WERI-Rb-1 (cell line): ENCODE results near the gene CALD1.

Source experiments
- DNase-seq: peaks from one replicate; pipeline ENCODE4 v3.0.0-alpha.2; 2020
- H3K27ac ChIP-seq: fragments of 250-450 bp; sonication (Bioruptor Pico); 2 replicates; pipeline ENCODE4 v1.5.1; 2020; ENCODE audit warnings: mild to moderate bottlenecking, moderate library complexity
- H3K27me3 ChIP-seq: fragments of 250-450 bp; sonication (Bioruptor Pico); 2 replicates; pipeline ENCODE4 v1.5.1; 2021; ENCODE audit warnings: mild to moderate bottlenecking, low read depth, moderate library complexity; ENCODE audit not compliant: insufficient read depth, severe bottlenecking
- H3K36me3 ChIP-seq: fragments of 250-450 bp; sonication (Bioruptor Pico); 2 replicates; pipeline ENCODE4 v1.5.1; 2020; ENCODE audit warnings: mild to moderate bottlenecking, moderate library complexity
- H3K4me3 ChIP-seq: 2 replicates; pipeline ENCODE4 v1.5.1; 2011; ENCODE audit warnings: low read depth, mild to moderate bottlenecking, control low read depth, low read length
- H3K9me3 ChIP-seq: fragments of 250-450 bp; sonication (Bioruptor Pico); 2 replicates; pipeline ENCODE4 v1.5.1; 2021; ENCODE audit warnings: mild to moderate bottlenecking, moderate library complexity; ENCODE audit not compliant: severe bottlenecking
- TF ChIP-seq, protein P1 (sequence below): IDR thresholded peaks from 2 replicates; pipeline ENCODE4 v1.5.1; 2011; ENCODE audit warnings: low read depth, mild to moderate bottlenecking, control low read depth, inconsistent platforms, low read length

Gene CALD1, protein sequence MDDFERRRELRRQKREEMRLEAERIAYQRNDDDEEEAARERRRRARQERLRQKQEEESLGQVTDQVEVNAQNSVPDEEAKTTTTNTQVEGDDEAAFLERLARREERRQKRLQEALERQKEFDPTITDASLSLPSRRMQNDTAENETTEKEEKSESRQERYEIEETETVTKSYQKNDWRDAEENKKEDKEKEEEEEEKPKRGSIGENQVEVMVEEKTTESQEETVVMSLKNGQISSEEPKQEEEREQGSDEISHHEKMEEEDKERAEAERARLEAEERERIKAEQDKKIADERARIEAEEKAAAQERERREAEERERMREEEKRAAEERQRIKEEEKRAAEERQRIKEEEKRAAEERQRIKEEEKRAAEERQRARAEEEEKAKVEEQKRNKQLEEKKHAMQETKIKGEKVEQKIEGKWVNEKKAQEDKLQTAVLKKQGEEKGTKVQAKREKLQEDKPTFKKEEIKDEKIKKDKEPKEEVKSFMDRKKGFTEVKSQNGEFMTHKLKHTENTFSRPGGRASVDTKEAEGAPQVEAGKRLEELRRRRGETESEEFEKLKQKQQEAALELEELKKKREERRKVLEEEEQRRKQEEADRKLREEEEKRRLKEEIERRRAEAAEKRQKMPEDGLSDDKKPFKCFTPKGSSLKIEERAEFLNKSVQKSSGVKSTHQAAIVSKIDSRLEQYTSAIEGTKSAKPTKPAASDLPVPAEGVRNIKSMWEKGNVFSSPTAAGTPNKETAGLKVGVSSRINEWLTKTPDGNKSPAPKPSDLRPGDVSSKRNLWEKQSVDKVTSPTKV

DNA sequence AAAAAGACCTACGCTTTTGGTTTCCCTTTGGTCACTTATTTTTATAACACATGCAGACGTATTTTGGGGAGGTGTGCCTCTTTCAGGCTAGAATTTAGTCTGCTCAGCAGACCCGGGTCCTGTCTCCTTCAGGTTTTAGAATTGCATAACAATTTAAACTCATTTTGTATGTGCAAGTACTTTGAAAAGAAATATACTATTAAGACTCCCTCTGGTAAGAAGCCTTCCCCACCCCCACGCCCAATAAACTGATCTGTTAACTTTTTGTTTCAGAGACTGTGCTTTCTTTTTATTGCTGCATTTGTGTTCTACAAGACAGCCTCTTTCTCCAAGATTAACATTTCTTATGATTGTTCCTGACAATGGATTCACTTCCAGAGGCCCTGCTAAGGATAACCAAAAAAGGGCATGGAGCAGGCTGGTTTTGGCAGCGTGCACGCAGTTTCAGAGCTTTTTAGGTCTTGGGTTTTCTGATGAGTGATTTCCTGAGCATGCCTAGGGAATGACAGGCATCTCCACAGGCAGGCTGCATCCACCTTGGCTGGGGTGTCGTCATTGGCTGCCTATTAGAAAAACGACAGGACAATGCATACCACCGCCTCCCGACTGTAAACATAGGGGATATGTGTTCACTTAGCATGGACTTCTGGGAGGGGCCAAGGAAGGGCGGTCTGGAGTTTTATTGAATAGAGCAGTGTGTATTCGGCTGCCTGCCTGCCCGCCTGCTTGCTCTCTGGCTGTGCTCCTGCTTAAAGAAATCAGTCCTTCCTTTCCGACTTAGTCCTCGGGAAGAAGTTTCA, at the start of gene CALD1:
Gene CALD1 (plus strand): TSS at position 694 of the 800 bp plus-strand sequence. CDS start 88,100 bp downstream, outside the sequence.
- Histone ChIP-seq H3K27ac (no peak within 1 kb of the TSS), H3K4me3 (no peak within 1 kb of the TSS), H3K9me3 (no peaks in the 10 kb centered on the region), H3K36me3 (no peaks in the 10 kb centered on the region), H3K27me3 (no peaks in the 10 kb centered on the region)
- DNase-seq, result no peak
- TF ChIP-seq, protein P1, sequence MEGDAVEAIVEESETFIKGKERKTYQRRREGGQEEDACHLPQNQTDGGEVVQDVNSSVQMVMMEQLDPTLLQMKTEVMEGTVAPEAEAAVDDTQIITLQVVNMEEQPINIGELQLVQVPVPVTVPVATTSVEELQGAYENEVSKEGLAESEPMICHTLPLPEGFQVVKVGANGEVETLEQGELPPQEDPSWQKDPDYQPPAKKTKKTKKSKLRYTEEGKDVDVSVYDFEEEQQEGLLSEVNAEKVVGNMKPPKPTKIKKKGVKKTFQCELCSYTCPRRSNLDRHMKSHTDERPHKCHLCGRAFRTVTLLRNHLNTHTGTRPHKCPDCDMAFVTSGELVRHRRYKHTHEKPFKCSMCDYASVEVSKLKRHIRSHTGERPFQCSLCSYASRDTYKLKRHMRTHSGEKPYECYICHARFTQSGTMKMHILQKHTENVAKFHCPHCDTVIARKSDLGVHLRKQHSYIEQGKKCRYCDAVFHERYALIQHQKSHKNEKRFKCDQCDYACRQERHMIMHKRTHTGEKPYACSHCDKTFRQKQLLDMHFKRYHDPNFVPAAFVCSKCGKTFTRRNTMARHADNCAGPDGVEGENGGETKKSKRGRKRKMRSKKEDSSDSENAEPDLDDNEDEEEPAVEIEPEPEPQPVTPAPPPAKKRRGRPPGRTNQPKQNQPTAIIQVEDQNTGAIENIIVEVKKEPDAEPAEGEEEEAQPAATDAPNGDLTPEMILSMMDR, result no peak

DNA sequence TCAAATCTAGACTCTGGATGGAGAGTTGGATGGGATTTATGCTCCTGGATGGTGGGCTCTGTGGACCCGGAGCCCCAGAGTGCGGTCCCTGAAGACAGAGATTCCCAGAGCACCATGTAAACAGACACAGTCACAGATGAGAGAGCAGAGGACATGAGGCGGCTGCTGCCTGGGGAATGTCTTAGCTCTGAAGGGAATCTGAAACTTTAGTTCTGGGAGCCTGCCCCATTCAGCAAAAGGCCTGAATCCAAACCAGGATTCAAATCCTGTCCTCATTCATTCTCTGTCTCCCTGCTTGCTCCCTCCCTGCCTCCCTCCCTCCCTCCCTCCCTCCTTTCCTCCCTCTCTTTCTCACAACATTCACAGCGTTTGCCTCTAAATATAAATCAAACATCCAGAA, 49.5 kb upstream of the CALD1 start:
- TF ChIP-seq, protein P1, result no peak
- Histone ChIP-seq H3K27me3 (no peaks in the 10 kb centered on the region), H3K27ac (no peak overlapping the region), H3K36me3 (no peaks in the 10 kb centered on the region), H3K9me3 (no peaks in the 10 kb centered on the region), H3K4me3 (no peak overlapping the region)
- DNase-seq, result no peak

DNA sequence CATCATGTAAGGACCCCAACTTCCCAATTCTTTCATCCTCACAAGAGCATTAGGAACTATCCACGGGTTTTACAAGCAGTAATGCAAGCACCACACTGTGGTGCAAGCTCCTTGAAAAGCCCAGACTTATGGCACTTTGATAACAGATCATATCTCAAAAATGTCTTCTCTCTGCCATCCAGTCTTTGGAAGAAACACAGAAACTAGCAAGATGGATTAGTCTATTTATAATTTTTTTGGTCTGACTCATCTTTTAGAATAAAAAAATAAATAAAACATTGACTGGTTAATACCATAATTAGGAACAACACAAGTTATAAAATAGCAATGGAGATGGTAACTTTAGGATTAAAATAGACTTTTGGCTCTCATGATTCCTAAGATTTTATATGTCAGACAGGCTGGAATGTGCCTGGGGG, 49.0 kb upstream of the CALD1 start:
- Histone ChIP-seq H3K9me3 (no peaks in the 10 kb centered on the region), H3K4me3 (no peak overlapping the region), H3K36me3 (no peaks in the 10 kb centered on the region), H3K27ac (no peak overlapping the region), H3K27me3 (no peaks in the 10 kb centered on the region)
- no peak for DNase-seq
- TF ChIP-seq, protein P1, result no peak

DNA sequence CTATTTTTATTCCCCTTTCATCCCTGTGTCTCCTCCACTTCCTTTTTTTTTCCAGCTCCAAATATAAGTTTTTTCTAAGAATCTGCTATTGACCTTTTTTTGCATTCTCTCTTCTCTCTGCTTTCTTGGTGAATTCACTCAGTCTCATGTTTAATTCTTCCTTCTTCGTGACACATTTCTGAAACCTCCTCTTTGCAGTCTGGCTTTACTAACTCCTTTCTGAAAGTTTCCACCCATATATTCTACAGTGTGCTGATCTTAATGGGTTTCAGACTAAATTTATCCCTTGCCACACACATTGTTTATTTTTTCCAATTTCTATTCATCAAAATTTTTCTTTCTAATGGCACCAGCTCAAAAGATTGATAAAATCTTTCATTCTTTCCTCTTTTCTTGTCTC, 47.8 kb upstream of the CALD1 start:
- Histone ChIP-seq H3K36me3 (no peaks in the 10 kb centered on the region), H3K27ac (no peak overlapping the region), H3K9me3 (no peaks in the 10 kb centered on the region), H3K27me3 (no peaks in the 10 kb centered on the region), H3K4me3 (no peak overlapping the region)
- no peak for DNase-seq
- TF ChIP-seq, protein P1, result no peak

DNA sequence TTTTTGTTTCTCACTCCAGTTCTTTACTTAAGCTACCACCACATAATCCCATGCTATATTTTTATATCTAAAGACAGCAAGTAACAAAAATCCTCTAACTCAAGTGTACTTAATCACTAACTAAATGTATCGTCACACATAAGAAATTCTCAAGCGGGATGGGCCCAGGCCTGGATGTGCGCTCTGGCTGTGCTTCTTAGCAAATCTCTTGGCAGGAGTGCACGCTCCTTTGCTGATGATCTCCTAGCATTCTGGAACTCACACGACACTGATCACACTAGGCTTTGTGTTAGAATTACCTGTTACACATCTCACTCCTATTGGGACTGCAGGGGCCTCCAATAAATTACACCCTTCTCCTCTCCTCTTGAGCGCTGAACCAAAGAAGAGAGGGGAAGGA, 46.7 kb upstream of the CALD1 start:
- DNase-seq, result no peak
- Histone ChIP-seq H3K27me3 (no peaks in the 10 kb centered on the region), H3K27ac (no peak overlapping the region), H3K36me3 (no peaks in the 10 kb centered on the region), H3K4me3 (no peak overlapping the region), H3K9me3 (no peaks in the 10 kb centered on the region)
- TF ChIP-seq, protein P1, result no peak
